IPS-NIHi7 (cell line): Measurements from ENCODE around the gene GPC6.

Experiments
- DNase-seq: peaks from one replicate; pipeline ENCODE4 v3.0.0; 2012; ENCODE audit warnings: mixed read lengths; ENCODE audit errors: extremely low spot score

Gene GPC6

DNA sequence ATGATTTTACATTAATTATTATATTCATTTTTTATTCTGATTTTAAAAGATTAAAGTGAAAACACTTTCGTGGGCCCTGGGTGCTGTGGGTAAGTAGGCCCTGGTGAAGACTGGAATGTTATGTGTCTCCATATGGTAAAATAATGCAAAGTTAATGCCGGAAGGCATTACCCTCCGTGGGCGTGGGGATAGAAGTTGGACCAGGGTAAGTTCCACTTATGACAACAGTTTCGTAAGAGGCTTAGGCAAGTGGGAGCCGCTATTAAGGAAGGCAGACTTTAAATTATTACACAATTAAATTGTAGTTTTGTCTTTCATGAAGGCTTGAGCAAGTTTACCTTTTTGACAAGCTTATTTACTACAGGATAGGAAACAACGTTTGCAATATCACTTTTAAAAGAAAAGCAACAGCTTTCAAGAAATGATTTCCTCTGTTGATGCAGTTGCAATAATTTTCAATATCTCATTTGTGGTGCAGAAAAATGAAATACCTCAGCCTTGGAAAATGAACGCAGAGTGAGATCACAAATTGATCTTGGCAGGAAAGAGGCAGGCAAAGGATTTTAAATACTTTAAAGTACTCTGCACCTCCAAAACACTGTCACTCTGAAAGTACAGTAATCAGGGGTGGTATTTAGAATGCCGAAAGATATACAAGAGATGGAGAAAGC, 942.3 kb downstream of the GPC6 start:
- no peak for DNase-seq

GRCh38 chr13:94169454-94170144, 943.0 kb downstream of the GPC6 start:
- DNase-seq: no peak

DNA sequence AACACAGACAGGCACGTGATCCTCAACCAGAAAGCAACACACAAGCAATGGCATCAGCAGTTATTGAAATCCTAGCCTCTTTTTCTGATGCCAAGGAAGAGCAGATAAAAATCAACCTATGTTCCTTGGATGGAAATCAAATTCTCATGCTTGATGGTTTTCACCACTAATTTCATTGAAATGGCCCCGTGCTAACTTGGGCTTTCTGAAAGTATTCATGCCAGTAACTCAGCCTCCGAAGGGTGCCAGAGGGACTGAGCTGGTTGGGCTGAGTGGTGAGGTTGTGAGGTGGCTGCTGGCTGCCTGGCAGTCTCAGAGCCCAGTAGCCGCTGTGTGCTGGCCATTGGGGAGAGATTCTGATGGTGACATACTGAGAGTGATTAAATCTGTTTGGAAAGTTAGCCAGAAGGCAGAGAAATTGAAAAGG, 943.6 kb downstream of the GPC6 start:
- peak; percentile 29 for DNase-seq

DNA sequence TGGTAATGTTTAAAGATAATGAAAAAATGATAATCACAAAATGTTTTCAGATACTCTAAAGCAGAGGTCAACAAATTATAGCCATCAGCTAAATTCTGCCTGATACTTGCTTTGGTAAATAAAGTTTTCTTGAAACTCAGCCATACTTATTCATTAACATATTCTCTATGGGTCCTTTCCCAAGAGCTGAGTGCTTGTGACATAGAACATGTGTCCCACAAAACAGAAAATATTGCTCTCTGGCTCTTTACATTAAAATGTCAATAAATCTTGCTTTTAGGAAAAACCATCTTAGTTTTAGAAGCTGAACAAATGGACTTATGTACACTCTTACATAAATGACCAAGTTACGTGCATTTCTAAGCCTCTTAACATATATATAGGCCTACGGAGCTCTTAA, 945.8 kb downstream of the GPC6 start:
- DNase-seq: no peak

GRCh38 chr13:94173312-94173854, 946.8 kb downstream of the GPC6 start:
- no peak for DNase-seq

DNA sequence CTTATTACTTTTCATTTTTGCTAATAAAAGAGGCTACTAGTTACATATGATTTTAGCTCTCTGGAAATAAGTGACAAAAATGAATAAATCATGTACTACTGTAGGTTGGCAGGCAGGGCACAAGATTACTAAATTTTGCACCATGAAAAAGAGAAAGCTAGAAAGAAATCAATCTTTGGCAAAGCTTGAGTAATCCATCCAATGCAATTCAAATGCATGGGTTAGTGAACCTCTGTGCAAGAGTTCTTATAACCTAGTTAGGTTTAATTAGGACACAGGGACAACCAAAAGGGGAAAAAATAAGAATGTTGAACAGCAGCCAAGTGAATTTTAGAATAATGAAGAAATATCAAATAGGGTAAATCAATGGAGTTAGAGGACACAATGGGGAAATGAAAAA, 947.4 kb downstream of the GPC6 start:
- no peak for DNase-seq

DNA sequence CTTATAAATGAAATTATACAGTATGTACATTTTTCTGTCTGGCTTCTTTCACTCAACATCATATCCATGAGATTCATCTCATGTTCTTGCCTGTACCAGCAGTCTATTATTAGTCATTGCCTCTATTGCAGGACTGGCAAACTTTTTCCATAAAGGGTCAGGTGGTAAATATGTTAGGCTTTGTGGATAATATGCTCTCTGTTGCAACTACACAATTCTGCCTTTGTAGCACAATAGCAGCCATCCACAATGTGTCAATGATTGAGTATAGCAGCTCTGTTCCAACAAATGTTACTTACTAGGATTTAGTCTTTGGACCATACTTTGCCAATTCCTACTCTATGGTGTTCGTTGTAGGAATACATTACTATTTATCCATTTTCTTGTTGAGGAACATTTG, 948.5 kb downstream of the GPC6 start:
- DNase-seq: no peak

GRCh38 chr13:94176561-94176960, 950.0 kb downstream of the GPC6 start:
- DNase-seq: no peak

- DNase-seq: no peak
These were observed 950.4 kb downstream of the GPC6 start for GRCh38 chr13:94177041-94177440.

- DNase-seq: no peak
These were observed 952.1 kb downstream of the GPC6 start for GRCh38 chr13:94178625-94179244.

DNA sequence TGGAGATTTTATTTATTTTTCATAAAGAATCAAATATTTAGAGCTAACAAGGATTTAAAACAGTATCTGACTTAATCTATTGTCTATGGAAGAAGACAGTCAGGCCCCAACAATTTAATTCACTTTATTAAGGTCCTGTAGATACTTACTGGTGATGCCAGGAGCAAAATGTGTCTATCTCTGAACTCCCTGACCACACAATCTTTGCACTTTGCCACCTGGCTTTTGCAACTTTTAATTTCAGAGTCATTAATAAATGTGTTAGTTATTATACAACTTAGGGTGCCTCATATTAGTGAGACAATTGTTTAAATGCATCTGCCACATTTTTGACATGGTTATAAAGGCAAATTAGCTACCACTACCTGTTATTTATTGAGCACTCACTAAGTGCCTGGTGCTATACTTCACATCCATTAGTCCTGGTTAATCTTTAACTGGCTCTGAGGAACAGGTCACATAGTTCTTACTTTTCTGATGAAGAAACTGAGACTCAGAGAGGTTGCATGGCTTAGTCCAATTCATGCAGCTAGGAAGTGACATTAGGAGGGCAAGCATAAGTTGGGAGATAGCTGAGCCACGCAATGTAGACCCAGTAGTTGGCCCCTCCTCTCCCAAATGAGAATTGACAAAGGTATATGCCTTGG, 955.0 kb downstream of the GPC6 start:
- DNase-seq: no peak

DNA sequence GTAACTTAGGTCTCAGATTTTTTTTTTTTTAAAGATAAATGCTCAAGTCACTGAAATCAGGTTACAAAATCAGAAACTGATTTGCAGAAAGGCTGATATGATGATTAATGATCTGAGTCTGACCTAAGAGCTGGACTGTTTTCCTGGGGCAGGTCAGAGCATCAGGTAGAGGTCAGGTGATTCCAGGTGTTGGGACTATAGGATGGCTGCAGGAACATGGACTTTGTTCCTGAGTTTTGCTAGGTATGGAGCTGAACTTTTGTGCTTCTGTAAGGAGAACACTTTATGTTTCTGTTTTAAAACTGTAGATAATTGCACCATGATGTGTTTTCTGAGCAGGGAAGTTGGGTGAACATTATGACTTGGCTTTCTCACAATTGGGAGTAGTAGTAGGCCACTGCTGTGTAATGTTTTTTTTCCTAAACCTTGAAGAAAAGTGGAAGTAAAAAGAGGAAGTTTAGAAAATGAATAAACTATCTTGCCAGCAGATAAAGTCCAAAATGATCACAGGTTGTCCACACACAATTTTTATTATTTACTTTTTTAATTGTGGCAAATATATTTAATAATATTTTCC, 955.7 kb downstream of the GPC6 start:
- no peak for DNase-seq

- DNase-seq: no peak
These were observed 959.9 kb downstream of the GPC6 start for GRCh38 chr13:94186470-94186869.

GRCh38 chr13:94188201-94188854, 961.7 kb downstream of the GPC6 start:
- no peak for DNase-seq

- DNase-seq: peak; percentile 73
These were observed 965.9 kb downstream of the GPC6 start for GRCh38 chr13:94192431-94192975.

DNA sequence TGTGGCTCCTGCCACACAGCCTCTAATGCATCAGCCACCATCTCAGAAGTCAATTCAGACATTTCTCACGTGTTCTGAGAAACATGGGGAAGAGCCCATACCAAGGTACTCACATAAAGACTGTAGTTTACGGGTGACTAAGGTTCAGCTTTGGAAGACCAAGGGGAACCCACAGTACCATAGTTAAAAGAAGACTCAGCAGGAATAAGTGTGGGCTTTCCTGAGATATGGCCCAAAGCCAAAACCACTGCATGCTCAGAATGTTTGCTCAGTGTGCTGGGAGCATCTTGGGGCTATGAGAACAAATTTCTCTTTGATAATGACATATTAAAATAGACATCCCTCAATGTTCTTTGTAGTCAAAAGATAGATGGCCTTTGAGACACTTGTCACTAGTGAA, 969.1 kb downstream of the GPC6 start:
- DNase-seq: no peak

DNA sequence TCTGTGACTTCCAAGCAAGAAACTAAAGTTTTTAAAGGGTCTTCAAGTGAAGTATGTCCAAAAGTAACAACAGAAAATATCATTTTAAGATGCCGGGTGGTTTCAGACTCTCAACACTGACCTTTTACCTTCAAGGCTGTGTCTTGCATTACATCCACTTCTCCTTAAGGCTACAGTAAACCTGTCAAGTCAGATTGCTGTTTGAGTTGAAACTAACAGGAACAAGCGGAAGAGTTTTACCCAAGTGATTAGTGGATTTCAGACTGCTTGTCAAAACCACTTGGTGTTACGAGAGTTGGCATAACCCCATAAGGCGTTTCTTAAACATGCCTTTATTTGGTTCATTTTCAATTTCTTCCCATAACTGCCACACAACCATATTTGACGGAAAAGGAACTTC, 969.8 kb downstream of the GPC6 start:
- DNase-seq: no peak

DNA sequence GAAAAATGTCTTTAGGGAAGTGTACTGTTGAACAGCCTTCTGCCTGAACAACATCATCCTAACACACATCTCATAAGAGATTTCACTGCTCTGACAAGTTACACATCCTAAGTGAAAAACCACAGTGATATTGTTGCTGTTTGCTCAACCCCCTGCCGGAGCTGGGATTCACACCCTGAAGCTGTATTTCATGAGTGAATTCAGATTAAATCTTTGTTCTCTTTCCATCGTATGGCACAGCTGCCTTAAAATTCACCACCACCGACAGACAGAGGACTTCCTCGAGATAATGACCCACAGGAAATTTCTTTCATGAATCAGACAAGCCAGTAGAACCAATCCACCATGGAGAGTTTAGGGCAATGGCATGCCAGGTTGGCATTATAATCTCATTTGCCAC, 972.1 kb downstream of the GPC6 start:
- no peak for DNase-seq

DNA sequence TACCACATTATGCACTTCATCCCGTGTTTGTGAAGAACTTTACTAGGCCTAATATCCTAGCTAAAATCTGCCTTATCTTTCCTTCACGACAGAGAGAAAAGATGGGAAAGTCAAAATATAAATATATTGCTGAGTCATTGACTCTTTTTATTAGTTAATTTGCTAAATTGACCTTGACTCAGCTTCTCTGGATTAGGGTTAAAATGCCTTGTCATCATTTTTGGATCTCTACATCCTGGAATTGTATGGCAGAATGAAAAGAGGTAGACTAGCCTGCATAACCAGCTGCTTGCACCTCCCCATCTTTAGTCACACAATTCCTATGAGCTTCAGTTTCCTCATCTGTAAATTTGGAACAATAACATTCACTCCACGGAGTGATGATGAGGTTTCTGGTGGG, 972.5 kb downstream of the GPC6 start:
- no peak for DNase-seq

GRCh38 chr13:94201022-94201421, 974.4 kb downstream of the GPC6 start:
- no peak for DNase-seq

DNA sequence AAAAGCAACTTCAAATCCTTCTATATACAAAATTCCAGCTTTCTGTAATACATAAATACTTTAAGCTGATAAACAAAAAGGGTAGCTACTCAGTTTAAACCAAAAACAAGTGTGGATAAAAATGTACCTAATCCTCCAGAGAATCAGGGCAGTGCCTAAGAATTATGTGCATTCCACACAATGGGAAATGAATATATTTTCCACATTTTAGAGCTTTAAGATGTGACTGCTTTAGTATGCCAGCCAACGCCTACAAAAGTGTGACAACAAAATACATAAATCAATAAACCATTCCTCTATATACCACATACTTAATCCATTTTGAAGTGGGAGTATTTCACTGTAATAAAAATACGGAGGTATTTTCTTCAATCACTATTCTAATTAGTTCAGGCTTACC, 977.6 kb downstream of the GPC6 start:
- no peak for DNase-seq
